ENCODE measurements around the gene IL32.

The IL32 gene

GRCh38 chr16:3113765-3114479, 48.5 kb downstream of the IL32 start:
- no peak for DNase-seq (ENCODE audit: low read depth in 4 of 4, low spot score in 1 of 4)

DNA sequence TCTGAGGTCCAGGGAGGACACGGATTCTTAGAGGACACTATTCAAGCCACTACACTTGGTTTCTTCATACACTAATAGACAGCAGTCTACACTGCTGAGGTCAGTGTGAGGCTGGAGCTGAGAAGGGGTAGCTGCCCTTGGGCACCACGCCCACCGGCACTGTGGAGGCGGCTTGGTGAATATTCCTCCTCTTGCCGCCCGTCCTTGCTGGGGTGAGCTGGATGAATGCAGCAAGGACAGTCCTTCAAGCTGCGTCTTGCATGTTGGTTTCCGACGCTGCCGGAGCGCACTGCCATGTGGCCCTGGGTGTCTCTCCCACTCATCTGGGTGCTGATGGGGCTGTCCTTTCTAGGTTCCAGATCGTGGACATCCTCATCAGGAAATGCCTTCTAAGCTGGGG, 49.6 kb downstream of the IL32 start:
- no peak for DNase-seq (ENCODE audit: low read depth in 4 of 4, low spot score in 1 of 4)

DNA sequence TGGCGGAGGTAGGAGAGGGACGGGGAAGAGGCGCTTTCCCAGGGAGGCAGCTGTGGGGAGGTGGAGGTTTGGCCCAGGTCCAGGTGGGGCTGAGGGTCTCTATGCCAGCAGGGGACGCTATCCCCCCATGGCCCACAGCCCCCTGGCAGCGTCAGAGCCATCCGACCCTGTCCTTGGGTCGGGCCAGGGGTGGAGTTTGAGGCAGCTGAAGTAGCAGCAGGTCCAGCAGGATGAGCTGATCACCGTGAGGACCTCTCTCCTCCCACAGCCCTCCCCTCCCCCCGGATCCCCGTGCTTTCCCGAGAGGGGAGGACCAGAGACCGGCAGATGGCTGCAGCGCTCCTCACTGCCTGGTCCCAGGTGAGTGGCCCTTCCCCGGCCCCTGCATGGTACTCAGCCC, 50.1 kb downstream of the IL32 start:
- no peak for DNase-seq (ENCODE audit: low read depth in 4 of 4, low spot score in 1 of 4)

DNA sequence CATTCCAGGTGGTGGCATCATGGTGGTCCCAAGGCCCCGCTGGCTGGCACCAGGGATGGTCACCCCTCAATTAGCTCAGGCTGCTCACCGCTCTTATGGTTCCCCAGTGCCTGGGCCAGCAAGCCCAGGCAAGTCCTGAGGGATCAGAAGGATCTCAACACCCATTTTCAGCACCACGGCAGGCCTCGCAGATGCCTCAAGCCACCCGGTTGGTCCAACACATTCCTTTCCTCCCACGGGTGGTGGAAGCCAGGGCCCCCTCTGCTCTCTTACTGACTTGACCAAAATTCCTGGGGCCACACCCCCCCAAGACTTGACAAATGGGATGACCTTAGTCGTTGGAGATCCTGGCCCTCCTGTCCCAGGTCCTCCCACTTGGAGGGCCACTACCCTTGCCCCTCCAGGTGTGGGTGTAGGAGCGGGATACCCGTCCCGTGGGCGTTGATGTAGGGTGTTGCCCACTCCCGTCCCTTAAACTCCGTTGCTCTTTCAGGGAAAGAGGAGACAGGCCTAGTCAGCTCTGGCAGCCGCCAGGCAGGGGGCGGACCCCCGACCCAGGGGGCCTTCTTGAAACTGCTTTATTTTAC, 52.9 kb downstream of the IL32 start:
- DNase-seq (ENCODE audit: low read depth in 4 of 4, low spot score in 1 of 4), result no peak

- DNase-seq (ENCODE audit: low read depth in 4 of 4, low spot score in 1 of 4), result no peak
These were observed 53.4 kb downstream of the IL32 start for GRCh38 chr16:3118846-3119245.

All from stimulated activated CD4-positive, alpha-beta T cell treated with anti-CD3 and anti-CD28 coated beads, Interleukin-1b, Interleukin-23, amount 100 ng/mL, for 24 hours (primary cell).